H1 (cell line): ENCODE data around the gene CAMTA1. TPM values are rescaled to one million over a fixed set of nuclear protein-coding genes. Genes with fewer than 3 reads are reported as not detected.

Source experiments
- CTCF ChIA-PET: fragments of 300-600 bp; sonication (Branson Sonifier 250); formaldehyde crosslinking; loops from one replicate; lab custom pipeline; 2021; ENCODE audit not compliant: partially characterized antibody; lab: Charles Lee
- POLR2A ChIA-PET: fragments of 300-600 bp; sonication (Branson Sonifier 250); formaldehyde crosslinking; loops from one replicate; lab custom pipeline; 2021; ENCODE audit warnings: inconsistent platforms; ENCODE audit not compliant: partially characterized antibody; lab: Charles Lee
- DNase-seq, 2 experiments: peaks; one replicate each; pipeline versions ENCODE4 v3.0.0 to v3.0.0-alpha.2; 2010 to 2022; ENCODE audit warnings: low spot score in 2 of 2, low read depth in 1 of 2, mixed read lengths in 1 of 2
- FAIRE-seq: peaks from 2 replicates; lab custom pipeline; 2011; peaks lifted over from hg19 to GRCh38; lab: Jason Lieb, UNC
- H2AFZ ChIP-seq: 2 replicates; pipeline ENCODE4 v1.8.1; 2012; ENCODE audit warnings: low read length, inconsistent platforms
- H2AK5ac ChIP-seq: 2 replicates; pipeline ENCODE4 v1.6.1; 2013; ENCODE audit warnings: low read depth, low read length
- H2BK120ac ChIP-seq: replicated peaks from 2 replicates; pipeline ENCODE3; 2013; ENCODE audit warnings: low read depth, low read length, inconsistent platforms
- H2BK12ac ChIP-seq: 2 replicates; pipeline ENCODE4 v1.6.1; 2013; ENCODE audit warnings: low read depth, low read length
- H2BK15ac ChIP-seq: 2 replicates; pipeline ENCODE4 v1.6.1; 2013; ENCODE audit warnings: low read length
- H2BK20ac ChIP-seq: 2 replicates; pipeline ENCODE4 v1.6.1; 2013; ENCODE audit warnings: low read length
- H2BK5ac ChIP-seq: 2 replicates; pipeline ENCODE4 v1.6.1; 2013; ENCODE audit warnings: low read depth, low read length
- H3K14ac ChIP-seq: 2 replicates; pipeline ENCODE4 v1.6.1; 2013; ENCODE audit warnings: inconsistent platforms; ENCODE audit not compliant: insufficient read length
- H3K18ac ChIP-seq: 2 replicates; pipeline ENCODE4 v1.6.1; 2013; ENCODE audit warnings: low read length; ENCODE audit errors: extremely low read depth
- H3K23ac ChIP-seq: 2 replicates; pipeline ENCODE4 v1.6.1; 2013; ENCODE audit warnings: inconsistent platforms; ENCODE audit not compliant: insufficient read length
- H3K23me2 ChIP-seq: 2 replicates; pipeline ENCODE4 v1.6.1; 2013; ENCODE audit warnings: low read depth, low read length
- H3K27ac ChIP-seq: 2 replicates; pipeline ENCODE4 v1.6.1; 2011; ENCODE audit warnings: low read depth, low read length, inconsistent platforms
- H3K27me3 ChIP-seq, 4 experiments: replicated peaks in 1 of 4; 1 replicate in 1 of 4; 2 replicates in 3 of 4; pipeline versions ENCODE4 v1.6.1 to v1.8.1; 2011 to 2013; ENCODE audit warnings: low read length in 3 of 4, mild to moderate bottlenecking in 3 of 4, inconsistent platforms in 2 of 4, mixed read lengths in 2 of 4, moderate library complexity in 1 of 4; ENCODE audit not compliant: control insufficient read depth in 3 of 4, insufficient read depth in 3 of 4; ENCODE audit errors: extremely low read depth in 1 of 4
- H3K36me3 ChIP-seq, 4 experiments: 2 replicates each; pipeline versions ENCODE4 v1.6.1 to v1.8.1; 2011 to 2013; ENCODE audit warnings: mild to moderate bottlenecking in 4 of 4, low read length in 3 of 4, moderate library complexity in 2 of 4, control low read depth in 1 of 4, inconsistent platforms in 1 of 4; ENCODE audit not compliant: insufficient read depth in 4 of 4, control insufficient read depth in 2 of 4
- H3K4ac ChIP-seq: replicated peaks from 2 replicates; pipeline ENCODE3; 2013; ENCODE audit warnings: low read length, low read depth, mixed read lengths, inconsistent platforms; ENCODE audit not compliant: insufficient read length
- H3K4me1 ChIP-seq, 4 experiments: replicated peaks in 1 of 4; 1 replicate in 1 of 4; 2 replicates in 3 of 4; pipeline versions ENCODE4 v1.6.1 to v1.8.1; 2011 to 2013; ENCODE audit warnings: low read length in 3 of 4, inconsistent platforms in 2 of 4, mixed read lengths in 1 of 4; ENCODE audit not compliant: insufficient read depth in 4 of 4, control insufficient read depth in 3 of 4
- H3K4me2 ChIP-seq, 2 experiments: 2 replicates each; pipeline versions ENCODE4 v1.6.1 to v1.8.1; 2011 to 2013; ENCODE audit warnings: low read depth in 2 of 2, low read length in 2 of 2, control low read depth in 1 of 2, inconsistent platforms in 1 of 2, mild to moderate bottlenecking in 1 of 2; ENCODE audit not compliant: insufficient read depth in 1 of 2
- H3K4me3 ChIP-seq, 4 experiments: fragments of 200-600, 300-600 bp in 1 of 4; sonication (generic), shearing (Covaris generic), sonication (Bioruptor Twin) in 1 of 4; 2 replicates each; pipeline versions ENCODE4 v1.5.1 to v1.8.1; 2011 to 2016; ENCODE audit warnings: low read length in 4 of 4, low read depth in 3 of 4, control low read depth in 2 of 4, inconsistent platforms in 2 of 4, mild to moderate bottlenecking in 2 of 4, mixed read lengths in 1 of 4, moderate library complexity in 1 of 4; ENCODE audit not compliant: insufficient read depth in 2 of 4; ENCODE audit errors: extremely low read depth in 1 of 4
- H3K56ac ChIP-seq: replicated peaks from 2 replicates; pipeline ENCODE3; 2013; ENCODE audit warnings: low read depth, mild to moderate bottlenecking, mixed read lengths, low read length, inconsistent platforms; ENCODE audit not compliant: insufficient read length
- H3K79me1 ChIP-seq: 2 replicates; pipeline ENCODE4 v1.6.1; 2013; ENCODE audit warnings: low read depth, low read length, control low read depth
- H3K79me2 ChIP-seq, 2 experiments: 2 replicates each; pipeline versions ENCODE4 v1.6.1 to v1.8.1; 2012 to 2013; ENCODE audit warnings: low read length in 2 of 2, mild to moderate bottlenecking in 2 of 2, inconsistent platforms in 1 of 2; ENCODE audit not compliant: insufficient read depth in 2 of 2, control insufficient read depth in 1 of 2
- H3K9ac ChIP-seq, 4 experiments: replicated peaks in 1 of 4; 1 replicate in 1 of 4; 2 replicates in 3 of 4; pipeline versions ENCODE4 v1.6.1 to v1.8.1; 2011 to 2013; ENCODE audit warnings: low read depth in 3 of 4, low read length in 3 of 4, control low read depth in 2 of 4, mild to moderate bottlenecking in 2 of 4, moderate library complexity in 2 of 4, inconsistent platforms in 1 of 4; ENCODE audit errors: extremely low read depth in 1 of 4
- H3K9me3 ChIP-seq, 2 experiments: 2 replicates each; pipeline versions ENCODE4 v1.6.1 to v1.8.1; 2012 to 2013; ENCODE audit warnings: mild to moderate bottlenecking in 2 of 2, moderate library complexity in 2 of 2, control low read depth in 1 of 2, inconsistent platforms in 1 of 2, low read depth in 1 of 2, low read length in 1 of 2, mixed read lengths in 1 of 2; ENCODE audit not compliant: insufficient read depth in 2 of 2
- H4K20me1 ChIP-seq, 2 experiments: replicated peaks in 1 of 2; 2 replicates each; pipeline versions ENCODE3 to v1.8.1; 2011 to 2013; ENCODE audit warnings: inconsistent platforms in 2 of 2, low read length in 2 of 2, mild to moderate bottlenecking in 1 of 2; ENCODE audit not compliant: insufficient read depth in 2 of 2, control insufficient read depth in 1 of 2
- H4K5ac ChIP-seq: 2 replicates; pipeline ENCODE4 v1.6.1; 2013; ENCODE audit warnings: low read length, low read depth, mixed read lengths, inconsistent platforms; ENCODE audit not compliant: insufficient read length
- H4K8ac ChIP-seq: 2 replicates; pipeline ENCODE4 v1.8.0; 2013; ENCODE audit warnings: mild to moderate bottlenecking, moderate library complexity, low read length, inconsistent platforms; ENCODE audit not compliant: insufficient read depth; ENCODE audit errors: extremely low read depth
- H4K91ac ChIP-seq: replicated peaks from 2 replicates; pipeline ENCODE3; 2013; ENCODE audit warnings: low read length, mixed read lengths, inconsistent platforms; ENCODE audit not compliant: insufficient read length
- CBX5 ChIP-seq: fragments of 300-800, 300-1000 bp; sonication (generic); IDR thresholded peaks from 2 replicates; pipeline ENCODE4 v1.7.1; 2016; ENCODE audit warnings: antibody characterized with exemption, low read length, low read depth
- GTF2F1 ChIP-seq: IDR thresholded peaks from 2 replicates; pipeline ENCODE4 v1.6.1; 2012; ENCODE audit warnings: low read depth, low read length, improper control_type of control experiment, borderline replicate concordance
- RBBP5 ChIP-seq: IDR thresholded peaks from 2 replicates; pipeline ENCODE4 v1.7.1; 2012; ENCODE audit warnings: low read depth, mild to moderate bottlenecking, inconsistent platforms, low read length, moderate library complexity, borderline replicate concordance
- SIRT6 ChIP-seq: IDR thresholded peaks from one replicate; pipeline ENCODE4 v1.7.1; 2012; ENCODE audit warnings: low read length, inconsistent platforms
- TCF12 ChIP-seq: IDR thresholded peaks from 2 replicates; pipeline ENCODE4 v1.6.1; 2011; ENCODE audit warnings: low read depth, mild to moderate bottlenecking, low read length
- WGBS, 2 experiments: shearing (Covaris generic) in 1 of 2; methylation state at CpG; one replicate each; pipeline versions ENCODE4 v1.1.6 to v1.1.7; 2013 to 2015; ENCODE audit warnings: low lambda C conversion rate in 2 of 2, mixed read lengths in 2 of 2, inconsistent platforms in 1 of 2, low coverage in 1 of 2, missing lambda C conversion rate in 1 of 2; ENCODE audit not compliant: insufficient replicate concordance in 2 of 2, insufficient coverage in 1 of 2, insufficient read length in 1 of 2; ENCODE audit errors: extremely low coverage in 1 of 2, missing lambda C conversion rate in 1 of 2; 5-methylcytosine and 5-hydroxymethylcytosine counted together
- polyA plus RNA-seq, 7 experiments: library from polyadenylated mRNA; depleted of rRNA in 3 of 7; stranded (reverse) in 5 of 7; unstranded in 2 of 7; fragments of >200 nt in 5 of 7; fragments of 200-250 nt in 2 of 7; gene quantifications; 1 replicate in 5 of 7; 2 replicates in 1 of 7; 4 replicates in 1 of 7; pipeline versions ENCODE4 v1.2.1 to v1.2.3, GENCODE V29; 2011 to 2013; ENCODE audit warnings: missing spikeins in 2 of 7, mixed read lengths in 2 of 7
- total RNA-seq: library from RNA; stranded (reverse); fragmentation: NEBNext Ultra II Directional; extraction: Animal tissue kit (Norgen Biotek cat#: 25700); gene quantifications from 2 replicates; pipeline ENCODE4 v1.2.1, GENCODE V29; 2021

The CAMTA1 gene
- total and polyA plus RNA-seq, 2 of the 8 experiments (the other 6 are each of a cell fraction or from before 2014, with no cell fraction given) = 65.0 to 119 TPM

- Histone ChIP-seq H3K36me3 (no peaks in the 10 kb centered on the region), H2BK120ac (no peak overlapping the region), H4K91ac (no peak overlapping the region), H3K23ac (no peak overlapping the region), H2BK15ac (no peak overlapping the region), H3K79me2 (no peaks in the 10 kb centered on the region), H4K20me1 (no peaks in the 10 kb centered on the region), H3K27ac (no peak overlapping the region), H3K56ac (peak overlapping the region; percentile 33), H3K4me3 (no peak overlapping the region), H3K4me1 (no peaks in the 10 kb centered on the region; a peak in 1 of 7 replicates), H3K4ac (no peak overlapping the region), H3K9me3 (no peaks in the 10 kb centered on the region), H3K79me1 (no peaks in the 10 kb centered on the region), H2AFZ (no peak overlapping the region), H4K5ac (no peak overlapping the region), H3K4me2 (no peak overlapping the region), H2BK5ac (no peak overlapping the region), H3K9ac (no peak overlapping the region), H4K8ac (no peak overlapping the region), H3K27me3 (no peaks in the 10 kb centered on the region; a peak in 1 of 7 replicates), H2BK20ac (no peak overlapping the region), H3K23me2 (no peaks in the 10 kb centered on the region), H2BK12ac (no peak overlapping the region), H3K14ac (no peak overlapping the region), H3K18ac (no peak overlapping the region), H2AK5ac (no peak overlapping the region)
- WGBS, 2 experiments = 89% methylated on average over 9 of the region's 9 CpGs; no CpG with 5 or more reads in 1 of the 2 experiments
- DNase-seq (no peak), FAIRE-seq (no peak)
- ChIA-PET POLR2A (no interaction called here), CTCF (interaction anchor here (0.6 to 3.7 kb wide), 12 partner anchors 13 to 425 kb away, joined by 3 to 17 read pairs (median 3); no protein-coding TSS in a partner anchor)
- TF ChIP-seq SIRT6 = no peak
- TF ChIP-seq GTF2F1 = no peak
- no peak for TF ChIP-seq CBX5
- no peak for TF ChIP-seq RBBP5
- no peak for TF ChIP-seq TCF12
These were observed 438.3 kb downstream of the CAMTA1 start for GRCh38 chr1:7223334-7224080.
